ENCODE results near the gene CNTNAP2. TPM values are rescaled to one million over a fixed set of nuclear protein-coding genes. Genes with fewer than 3 reads are reported as not detected.

The CNTNAP2 gene
- total and polyA plus RNA-seq, 7 experiments from 2014 or later, result 0.02 to 0.48 (median 0.24) TPM; not detected in 2

DNA sequence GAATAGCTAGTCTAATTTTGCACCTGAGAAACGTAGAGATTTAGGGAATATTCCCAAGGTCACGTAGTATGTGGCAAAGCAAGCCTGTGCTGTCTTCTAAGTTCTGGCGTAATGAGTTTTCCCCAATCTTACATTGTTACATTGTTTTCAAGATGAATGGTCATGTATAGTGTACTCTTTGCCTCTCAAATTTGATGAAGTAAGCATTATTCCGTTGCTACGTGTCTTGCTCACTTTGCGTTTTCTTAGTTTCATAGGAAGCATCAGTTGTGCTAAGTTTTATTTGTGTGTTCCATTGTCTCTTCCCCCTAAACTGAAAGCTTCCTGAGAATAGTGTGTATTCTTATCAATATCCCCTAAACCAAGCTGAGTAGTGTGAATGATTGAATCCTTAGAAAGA is 1836.3 kb downstream of the CNTNAP2 start:
- Histone ChIP-seq H3K27me3 (ENCODE audit: control insufficient read depth in 2 of 2, insufficient read depth in 2 of 2, low read length in 2 of 2) (no peaks in the 10 kb centered on the region), H3K4me3 (ENCODE audit: low read length) (no peak overlapping the region), H3K27ac (ENCODE audit: low read depth, low read length) (no peak overlapping the region), H3K36me3 (ENCODE audit: control insufficient read depth in 2 of 3, insufficient read depth in 3 of 3, low read length in 3 of 3) (no peaks in the 10 kb centered on the region), H3K9me3 (ENCODE audit: control insufficient read depth in 2 of 3, low read length in 3 of 3) (no peaks in the 10 kb centered on the region), H3K4me1 (ENCODE audit: control insufficient read depth in 2 of 2, insufficient read depth in 2 of 2, low read length in 2 of 2) (no peaks in the 10 kb centered on the region)
- no peak overlapping the region for H3K27ac Mint-ChIP-seq
- peaks cover 0 to 15% (median 2%) of the 10 kb centered on the region in 11 donors for H3K9me3 Mint-ChIP-seq
- ChIA-PET CTCF (no interaction called here), POLR2A (no interaction called here)
- H3K36me3 Mint-ChIP-seq, result no peaks in the 10 kb centered on the region
- no peak overlapping the region for H3K4me3 Mint-ChIP-seq
- no peaks in the 10 kb centered on the region for H3K4me1 Mint-ChIP-seq
- no peak for DNase-seq
- ATAC-seq, result no peak
- no peaks in the 10 kb centered on the region for H3K27me3 Mint-ChIP-seq
- intact Hi-C loops (cut with micrococcal nuclease), result no loop called here

DNA sequence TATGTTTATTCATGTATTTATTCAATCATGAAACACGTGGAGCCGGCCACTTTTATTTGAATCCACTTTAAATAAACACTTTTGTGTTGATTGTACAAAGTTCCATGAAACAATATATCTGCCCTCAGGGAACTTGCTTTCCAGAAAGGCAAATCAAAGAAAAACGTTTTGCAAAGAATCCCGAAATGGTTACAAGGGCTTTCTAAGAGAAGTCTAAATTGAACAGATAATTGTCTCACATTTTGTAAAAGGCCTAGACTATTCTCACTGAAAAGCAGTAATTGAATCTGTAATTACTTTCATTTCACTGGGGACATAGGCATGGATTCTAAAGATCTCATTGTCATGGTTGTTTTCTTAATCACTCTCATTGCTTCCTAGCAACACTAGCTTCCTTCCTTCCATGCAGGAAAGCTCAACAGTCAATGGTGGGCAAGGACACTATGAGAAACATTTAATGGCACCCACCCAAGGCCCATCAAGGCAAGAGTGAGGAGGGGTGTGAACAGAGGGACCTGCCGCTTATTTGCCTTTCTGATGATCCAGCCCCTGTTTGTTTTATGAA is 1851.5 kb downstream of the CNTNAP2 start:
- H3K4me1 Mint-ChIP-seq, result no peaks in the 10 kb centered on the region
- no peaks in the 10 kb centered on the region for H3K4me1 ChIP-seq (ENCODE audit: control insufficient read depth in 2 of 2, insufficient read depth in 2 of 2, low read length in 2 of 2)
- H3K27me3 Mint-ChIP-seq, result no peaks in the 10 kb centered on the region
- no peaks in the 10 kb centered on the region for H3K36me3 ChIP-seq (ENCODE audit: control insufficient read depth in 2 of 3, insufficient read depth in 3 of 3, low read length in 3 of 3)
- ChIA-PET CTCF (interaction anchor here (0.6 kb wide), 1 partner anchor 17 kb away, joined by 3 read pairs; no protein-coding TSS in a partner anchor), POLR2A (no interaction called here)
- no peak overlapping the region for H3K4me3 Mint-ChIP-seq
- ATAC-seq (no peak), DNase-seq (no peak)
- no peaks in the 10 kb centered on the region for H3K36me3 Mint-ChIP-seq
- no peak overlapping the region for H3K27ac ChIP-seq (ENCODE audit: low read depth, low read length)
- no peaks in the 10 kb centered on the region for H3K27me3 ChIP-seq (ENCODE audit: control insufficient read depth in 2 of 2, insufficient read depth in 2 of 2, low read length in 2 of 2)
- H3K9me3 Mint-ChIP-seq, result peaks cover 0 to 9% (median 0%) of the 10 kb centered on the region in 11 donors
- H3K4me3 ChIP-seq (ENCODE audit: low read length), result no peak overlapping the region
- intact Hi-C loops (cut with micrococcal nuclease), result no loop called here
- H3K9me3 ChIP-seq (ENCODE audit: control insufficient read depth in 2 of 3, low read length in 3 of 3), result no peaks in the 10 kb centered on the region
- no peak overlapping the region for H3K27ac Mint-ChIP-seq

DNA sequence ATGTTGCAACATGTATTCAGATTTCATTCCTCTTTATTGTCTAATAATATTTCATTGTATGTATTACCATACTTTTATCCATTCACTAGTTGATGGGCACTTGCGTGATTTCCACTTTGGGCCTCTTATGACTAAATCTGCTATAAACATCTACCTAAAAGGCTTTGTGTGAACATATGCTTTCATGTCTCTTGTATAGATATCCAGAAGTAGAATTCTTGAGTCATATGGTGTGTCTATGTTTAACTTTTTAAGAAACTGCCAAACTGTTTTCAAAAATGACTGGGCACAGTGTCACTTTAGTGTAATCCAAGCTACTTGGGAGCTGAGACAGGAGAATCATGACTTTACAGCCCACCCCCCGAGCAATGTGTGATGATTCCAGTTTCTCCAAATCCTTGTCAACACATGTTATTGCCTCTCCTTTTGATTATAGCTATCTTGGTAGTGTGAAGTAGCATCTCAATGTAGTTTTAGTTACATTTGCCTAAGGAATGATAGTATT is 1855.1 kb downstream of the CNTNAP2 start:
- no peaks in the 10 kb centered on the region for H3K9me3 ChIP-seq (ENCODE audit: control insufficient read depth in 2 of 3, low read length in 3 of 3)
- H3K4me3 Mint-ChIP-seq, result no peak overlapping the region
- H3K4me1 Mint-ChIP-seq, result no peaks in the 10 kb centered on the region
- ATAC-seq (no peak), DNase-seq (no peak)
- H3K36me3 ChIP-seq (ENCODE audit: control insufficient read depth in 2 of 3, insufficient read depth in 3 of 3, low read length in 3 of 3), result no peaks in the 10 kb centered on the region
- H3K9me3 Mint-ChIP-seq, result peaks cover 0 to 5% (median 0%) of the 10 kb centered on the region in 11 donors
- intact Hi-C loops (cut with micrococcal nuclease), result no loop called here
- no peaks in the 10 kb centered on the region for H3K27me3 ChIP-seq (ENCODE audit: control insufficient read depth in 2 of 2, insufficient read depth in 2 of 2, low read length in 2 of 2)
- no peak overlapping the region for H3K4me3 ChIP-seq (ENCODE audit: low read length)
- H3K4me1 ChIP-seq (ENCODE audit: control insufficient read depth in 2 of 2, insufficient read depth in 2 of 2, low read length in 2 of 2), result no peaks in the 10 kb centered on the region
- no peak overlapping the region for H3K27ac Mint-ChIP-seq
- H3K27ac ChIP-seq (ENCODE audit: low read depth, low read length), result no peak overlapping the region
- ChIA-PET POLR2A (no interaction called here), CTCF (no interaction called here)
- H3K27me3 Mint-ChIP-seq, result no peaks in the 10 kb centered on the region
- no peaks in the 10 kb centered on the region for H3K36me3 Mint-ChIP-seq

DNA sequence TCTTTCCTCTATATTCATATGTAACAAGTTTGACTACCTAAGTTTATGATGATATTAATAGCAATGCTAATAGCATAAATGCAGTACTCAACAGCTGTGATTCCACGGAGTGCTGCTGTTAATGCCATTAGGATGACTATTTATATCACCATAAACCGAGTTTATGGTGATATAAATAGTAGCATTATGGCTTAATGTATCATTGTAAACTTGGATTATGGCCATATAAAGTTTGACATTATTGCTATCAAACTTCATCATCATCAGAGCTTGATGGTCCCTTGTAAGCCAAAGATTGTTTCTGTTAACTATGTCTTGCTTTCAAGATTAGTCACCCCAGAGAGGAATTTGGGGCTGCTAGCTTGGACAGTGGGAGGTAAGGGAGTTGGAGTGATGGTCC is 1861.6 kb downstream of the CNTNAP2 start:
- Histone ChIP-seq H3K27me3 (ENCODE audit: control insufficient read depth in 2 of 2, insufficient read depth in 2 of 2, low read length in 2 of 2) (no peaks in the 10 kb centered on the region), H3K27ac (ENCODE audit: low read depth, low read length) (no peak overlapping the region), H3K9me3 (ENCODE audit: control insufficient read depth in 2 of 3, low read length in 3 of 3) (no peaks in the 10 kb centered on the region), H3K36me3 (ENCODE audit: control insufficient read depth in 2 of 3, insufficient read depth in 3 of 3, low read length in 3 of 3) (no peaks in the 10 kb centered on the region), H3K4me1 (ENCODE audit: control insufficient read depth in 2 of 2, insufficient read depth in 2 of 2, low read length in 2 of 2) (no peaks in the 10 kb centered on the region), H3K4me3 (ENCODE audit: low read length) (no peak overlapping the region)
- ChIA-PET POLR2A (no interaction called here), CTCF (no interaction called here)
- intact Hi-C loops (cut with micrococcal nuclease), result no loop called here
- no peak overlapping the region for H3K27ac Mint-ChIP-seq
- no peak for ATAC-seq
- H3K27me3 Mint-ChIP-seq, result peaks cover 0 to 5% (median 0%) of the 10 kb centered on the region in 5 donors
- no peak for DNase-seq
- H3K4me3 Mint-ChIP-seq, result no peak overlapping the region
- H3K9me3 Mint-ChIP-seq, result no peaks in the 10 kb centered on the region
- no peaks in the 10 kb centered on the region for H3K4me1 Mint-ChIP-seq
- no peaks in the 10 kb centered on the region for H3K36me3 Mint-ChIP-seq

DNA sequence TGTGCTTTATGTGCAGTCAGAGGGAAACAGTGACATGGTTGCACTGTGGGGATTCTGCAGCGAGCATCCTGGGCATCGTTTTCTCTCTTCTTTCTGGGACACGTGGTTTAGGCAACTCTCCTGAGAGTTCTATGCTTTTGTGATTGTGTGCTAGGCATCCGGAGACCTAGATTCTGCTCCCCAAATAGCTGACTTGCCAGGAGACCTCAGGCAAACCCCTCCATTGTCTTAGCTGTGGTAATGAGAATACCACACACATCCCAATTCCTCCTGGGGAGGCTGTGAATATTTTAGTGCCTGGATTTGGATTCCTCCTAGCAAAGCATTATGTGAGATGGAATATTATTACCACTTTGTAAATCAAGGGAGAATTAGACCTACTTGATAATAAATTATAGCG is 1862.0 kb downstream of the CNTNAP2 start:
- H3K27ac Mint-ChIP-seq, result no peak overlapping the region
- H3K4me1 Mint-ChIP-seq, result no peaks in the 10 kb centered on the region
- Histone ChIP-seq H3K4me1 (ENCODE audit: control insufficient read depth in 2 of 2, insufficient read depth in 2 of 2, low read length in 2 of 2) (no peaks in the 10 kb centered on the region), H3K27me3 (ENCODE audit: control insufficient read depth in 2 of 2, insufficient read depth in 2 of 2, low read length in 2 of 2) (no peaks in the 10 kb centered on the region), H3K9me3 (ENCODE audit: control insufficient read depth in 2 of 3, low read length in 3 of 3) (no peaks in the 10 kb centered on the region), H3K27ac (ENCODE audit: low read depth, low read length) (no peak overlapping the region), H3K4me3 (ENCODE audit: low read length) (no peak overlapping the region), H3K36me3 (ENCODE audit: control insufficient read depth in 2 of 3, insufficient read depth in 3 of 3, low read length in 3 of 3) (no peaks in the 10 kb centered on the region)
- ATAC-seq, result no peak
- intact Hi-C loops (cut with micrococcal nuclease), result no loop called here
- no peak for DNase-seq
- no peaks in the 10 kb centered on the region for H3K36me3 Mint-ChIP-seq
- H3K4me3 Mint-ChIP-seq, result no peak overlapping the region
- H3K9me3 Mint-ChIP-seq, result no peaks in the 10 kb centered on the region
- POLR2A ChIA-PET, result no interaction called here
- H3K27me3 Mint-ChIP-seq, result peaks cover 0 to 5% (median 0%) of the 10 kb centered on the region in 5 donors
- CTCF ChIA-PET, result no interaction called here

DNA sequence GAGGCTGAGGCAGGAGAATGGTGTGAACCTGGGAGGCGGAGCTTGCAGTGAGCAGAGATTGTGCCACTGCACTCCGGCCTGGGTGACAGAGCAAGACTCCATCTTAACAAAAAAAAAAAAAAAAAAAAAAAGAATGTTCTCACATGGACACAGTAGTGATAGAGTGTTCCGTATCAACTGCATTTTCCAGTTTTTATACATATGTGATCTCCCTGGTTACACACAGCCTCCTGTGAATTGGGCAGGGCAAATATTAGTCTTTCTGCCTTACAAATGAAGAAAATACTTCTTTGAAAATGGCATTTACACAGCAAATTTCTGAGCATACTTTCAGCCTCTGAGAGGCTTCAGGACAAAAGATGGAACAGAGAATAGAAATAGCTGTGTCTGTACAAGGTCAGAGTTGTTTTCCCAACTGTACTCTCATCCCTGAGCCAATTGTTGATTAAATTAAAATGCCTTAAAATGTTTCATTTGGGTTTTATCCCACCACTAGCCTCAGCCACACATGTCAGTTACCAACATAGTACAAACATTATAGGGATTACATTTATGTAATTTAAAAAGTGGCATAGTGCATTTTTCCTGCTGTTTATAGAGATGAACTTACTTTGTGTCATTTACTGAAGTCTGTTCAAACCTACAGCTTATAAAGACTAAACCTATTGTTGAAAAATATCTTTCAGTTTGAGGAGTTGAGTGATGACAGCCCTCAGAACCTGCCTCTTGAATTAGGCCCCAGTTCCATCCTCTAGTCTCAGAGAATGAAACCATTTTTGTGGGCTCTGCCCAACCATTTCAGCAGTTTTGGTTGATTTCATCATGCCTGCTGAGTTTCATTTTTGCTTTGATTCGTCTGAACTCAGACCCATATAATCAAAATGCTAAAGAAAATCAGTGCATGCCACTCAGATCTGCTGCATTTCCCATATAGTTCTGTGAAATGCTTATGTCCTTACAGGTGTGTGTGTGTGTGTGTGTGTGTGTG is 1864.5 kb downstream of the CNTNAP2 start:
- Mint-ChIP-seq H3K4me3 (no peak overlapping the region), H3K4me1 (no peaks in the 10 kb centered on the region), H3K27ac (no peak overlapping the region), H3K9me3 (peaks cover 0 to 7% (median 0%) of the 10 kb centered on the region in 11 donors), H3K27me3 (peaks cover 0 to 7% (median 0%) of the 10 kb centered on the region in 5 donors), H3K36me3 (no peaks in the 10 kb centered on the region)
- Histone ChIP-seq H3K9me3 (ENCODE audit: control insufficient read depth in 2 of 3, low read length in 3 of 3) (no peaks in the 10 kb centered on the region), H3K27me3 (ENCODE audit: control insufficient read depth in 2 of 2, insufficient read depth in 2 of 2, low read length in 2 of 2) (no peaks in the 10 kb centered on the region), H3K36me3 (ENCODE audit: control insufficient read depth in 2 of 3, insufficient read depth in 3 of 3, low read length in 3 of 3) (no peaks in the 10 kb centered on the region), H3K27ac (ENCODE audit: low read depth, low read length) (no peak overlapping the region), H3K4me3 (ENCODE audit: low read length) (no peak overlapping the region), H3K4me1 (ENCODE audit: control insufficient read depth in 2 of 2, insufficient read depth in 2 of 2, low read length in 2 of 2) (no peaks in the 10 kb centered on the region)
- ChIA-PET POLR2A (no interaction called here), CTCF (no interaction called here)
- no peak for DNase-seq
- intact Hi-C loops (cut with micrococcal nuclease), result no loop called here
- ATAC-seq, result no peak
